ENCODE measurements around the gene WWC2. TPM values are rescaled to one million over a fixed set of nuclear protein-coding genes. Genes with fewer than 3 reads are reported as not detected.

Gene WWC2
- polyA plus RNA-seq, 1 experiment, result 32.0 TPM

GRCh38 chr4:183080372-183081115 is 18.5 kb upstream of the WWC2 start:
- POLR2A ChIA-PET, result interaction anchor here (0.6 kb wide), 1 partner anchor 366 kb away, joined by 5 read pairs; no protein-coding TSS in a partner anchor
- TF ChIP-seq, protein P1, sequence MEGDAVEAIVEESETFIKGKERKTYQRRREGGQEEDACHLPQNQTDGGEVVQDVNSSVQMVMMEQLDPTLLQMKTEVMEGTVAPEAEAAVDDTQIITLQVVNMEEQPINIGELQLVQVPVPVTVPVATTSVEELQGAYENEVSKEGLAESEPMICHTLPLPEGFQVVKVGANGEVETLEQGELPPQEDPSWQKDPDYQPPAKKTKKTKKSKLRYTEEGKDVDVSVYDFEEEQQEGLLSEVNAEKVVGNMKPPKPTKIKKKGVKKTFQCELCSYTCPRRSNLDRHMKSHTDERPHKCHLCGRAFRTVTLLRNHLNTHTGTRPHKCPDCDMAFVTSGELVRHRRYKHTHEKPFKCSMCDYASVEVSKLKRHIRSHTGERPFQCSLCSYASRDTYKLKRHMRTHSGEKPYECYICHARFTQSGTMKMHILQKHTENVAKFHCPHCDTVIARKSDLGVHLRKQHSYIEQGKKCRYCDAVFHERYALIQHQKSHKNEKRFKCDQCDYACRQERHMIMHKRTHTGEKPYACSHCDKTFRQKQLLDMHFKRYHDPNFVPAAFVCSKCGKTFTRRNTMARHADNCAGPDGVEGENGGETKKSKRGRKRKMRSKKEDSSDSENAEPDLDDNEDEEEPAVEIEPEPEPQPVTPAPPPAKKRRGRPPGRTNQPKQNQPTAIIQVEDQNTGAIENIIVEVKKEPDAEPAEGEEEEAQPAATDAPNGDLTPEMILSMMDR (IDR thresholded peaks at IDR 0.05; ENCODE audit: insufficient read depth, low read depth, low read length), result no peak
- Histone ChIP-seq H3K27me3 (ENCODE audit: control insufficient read depth, insufficient read depth, low read length) (no peaks in the 10 kb centered on the region), H3K4me3 (ENCODE audit: low read depth, low read length) (no peak overlapping the region), H3K36me3 (ENCODE audit: control insufficient read depth, insufficient read depth, low read length) (no peaks in the 10 kb centered on the region)
- no peak for DNase-seq (ENCODE audit: low read depth)
- CTCF ChIA-PET, result interaction anchor here (1.1 to 1.2 kb wide), 3 partner anchors 18 to 318 kb away, joined by 3 to 5 read pairs (median 4); no protein-coding TSS in a partner anchor

DNA sequence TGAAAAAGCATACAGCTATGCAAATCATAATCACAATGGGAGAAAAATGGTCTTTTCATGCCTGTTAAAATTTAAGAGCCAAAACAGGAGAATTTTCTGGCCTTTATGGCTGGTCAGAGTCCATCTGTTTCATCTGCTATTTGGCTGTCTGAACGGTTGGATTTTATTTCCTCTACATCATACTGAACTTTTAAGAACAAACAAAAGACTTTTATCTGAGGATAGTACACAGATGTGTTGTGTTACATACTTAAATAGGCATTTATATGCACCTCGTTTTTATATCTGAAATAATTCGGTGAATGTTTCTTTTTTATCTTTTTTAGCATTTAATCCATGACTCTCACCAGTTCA is 18.0 kb upstream of the WWC2 start:
- ChIA-PET CTCF (interaction anchor here (1.2 kb wide), 1 partner anchor 176 kb away, joined by 4 read pairs; no protein-coding TSS in a partner anchor), POLR2A (interaction anchor here (0.6 kb wide), 1 partner anchor 365 kb away, joined by 5 read pairs; no protein-coding TSS in a partner anchor)
- Histone ChIP-seq H3K4me3 (ENCODE audit: low read depth, low read length) (no peak overlapping the region), H3K36me3 (ENCODE audit: control insufficient read depth, insufficient read depth, low read length) (no peaks in the 10 kb centered on the region), H3K27me3 (ENCODE audit: control insufficient read depth, insufficient read depth, low read length) (no peaks in the 10 kb centered on the region)
- DNase-seq (ENCODE audit: low read depth), result no peak
- TF ChIP-seq, protein P1 (IDR thresholded peaks at IDR 0.05; ENCODE audit: insufficient read depth, low read depth, low read length), result no peak

DNA sequence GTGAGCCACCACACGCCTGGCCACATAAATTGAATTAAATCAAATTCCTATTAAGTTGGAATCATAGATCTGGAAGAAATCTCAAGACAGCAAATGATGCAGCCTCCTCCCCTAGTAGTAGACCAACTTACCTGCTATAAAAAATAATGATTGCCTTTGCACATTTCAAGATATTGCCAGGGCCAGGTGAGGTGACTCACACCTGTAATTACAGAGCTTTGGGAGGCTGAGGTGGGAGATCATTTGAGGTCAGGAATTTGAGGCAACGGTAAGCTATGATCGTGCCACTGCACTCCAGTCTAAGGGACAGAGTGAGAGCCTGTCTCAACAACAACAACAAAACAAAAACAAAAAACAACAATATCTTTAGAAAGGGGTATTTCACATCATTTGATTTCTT is 17.0 kb upstream of the WWC2 start:
- Histone ChIP-seq H3K36me3 (ENCODE audit: control insufficient read depth, insufficient read depth, low read length) (no peaks in the 10 kb centered on the region), H3K27me3 (ENCODE audit: control insufficient read depth, insufficient read depth, low read length) (no peaks in the 10 kb centered on the region), H3K4me3 (ENCODE audit: low read depth, low read length) (no peak overlapping the region)
- TF ChIP-seq, protein P1 (IDR thresholded peaks at IDR 0.05; ENCODE audit: insufficient read depth, low read depth, low read length), result no peak
- ChIA-PET CTCF (no interaction called here), POLR2A (no interaction called here)
- DNase-seq (ENCODE audit: low read depth), result no peak

- CTCF ChIA-PET, result interaction anchor here (1.0 kb wide), 1 partner anchor 21 kb away, joined by 3 read pairs; no protein-coding TSS in a partner anchor
These were observed 4.5 kb upstream of the WWC2 start for GRCh38 chr4:183094393-183095198.

DNA sequence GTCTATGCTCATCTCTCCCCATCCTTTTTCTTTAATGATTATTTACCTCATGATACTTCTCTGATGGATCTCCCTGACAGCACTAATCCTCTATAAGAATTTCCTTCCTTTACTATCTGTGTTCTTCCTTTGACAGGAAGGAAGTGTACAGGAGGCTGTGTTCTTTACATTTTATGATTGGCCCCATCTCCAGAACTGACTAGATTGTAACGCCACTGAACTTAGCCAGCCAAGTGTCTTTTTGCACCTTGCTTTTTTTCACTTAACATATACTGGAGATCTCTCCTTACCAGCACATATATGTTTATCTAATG is 3.9 kb upstream of the WWC2 start:
- H3K4me3 ChIP-seq (ENCODE audit: low read depth, low read length), result no peak overlapping the region
- CTCF ChIA-PET, result no interaction called here
- DNase-seq (ENCODE audit: low read depth), result no peak
- POLR2A ChIA-PET, result no interaction called here
- TF ChIP-seq, protein P1 (IDR thresholded peaks at IDR 0.05; ENCODE audit: insufficient read depth, low read depth, low read length), result no peak
- H3K36me3 ChIP-seq (ENCODE audit: control insufficient read depth, insufficient read depth, low read length), result no peaks in the 10 kb centered on the region
- H3K27me3 ChIP-seq (ENCODE audit: control insufficient read depth, insufficient read depth, low read length), result no peaks in the 10 kb centered on the region

More at GRCh38 chr4:183094393-183095198, 4.5 kb upstream of the WWC2 start:
- H3K4me3 ChIP-seq (ENCODE audit: low read depth, low read length), result no peak overlapping the region
- TF ChIP-seq, protein P1 (IDR thresholded peaks at IDR 0.05; ENCODE audit: insufficient read depth, low read depth, low read length), result no peak
- no peaks in the 10 kb centered on the region for H3K36me3 ChIP-seq (ENCODE audit: control insufficient read depth, insufficient read depth, low read length)
- POLR2A ChIA-PET, result no interaction called here
- DNase-seq (ENCODE audit: low read depth), result no peak
- H3K27me3 ChIP-seq (ENCODE audit: control insufficient read depth, insufficient read depth, low read length), result no peaks in the 10 kb centered on the region

Measured in BJ (cell line).